ENCODE data around the gene CACNA1C.

- no peak for TF ChIP-seq CTCF (IDR thresholded peaks at IDR 0.05)
- no peak for TF ChIP-seq POLR2A (IDR thresholded peaks at IDR 0.05)
- no peak for TF ChIP-seq POLR2AphosphoS5 (IDR thresholded peaks at IDR 0.05)
Measured at GRCh38 chr12:2563709-2564108, 510.9 kb downstream of the CACNA1C start.
